Stimulated activated CD4-positive, alpha-beta T cell treated with anti-CD3 and anti-CD28 coated beads, Interleukin-2, amount 100 ng/mL, for 48 hours (primary cell): Measurements from ENCODE around the gene CENPVL3.
"Not testable (repeated sequence)": the region's sequence is repeated elsewhere in the genome, so short reads cannot be mapped to it uniquely, and the experiment has no call there.

Experiments used
- DNase-seq, 2 donors: peaks; one replicate each; pipeline ENCODE4 v3.0.0-alpha.2; 2020

The CENPVL3 gene

GRCh38 chrX:51618241-51619155 lies at the start of gene CENPVL3:
CENPVL3 (minus strand) TSS chrX:51618912; CDS start chrX:51618873, 39 bp downstream.
- DNase-seq = not testable (repeated sequence)

GRCh38 chrX:51665981-51666380 lies 47.3 kb upstream of the CENPVL3 start:
- no peak for DNase-seq

- no peak for DNase-seq
Observed at GRCh38 chrX:51643377-51643776, 24.7 kb upstream of the CENPVL3 start.

GRCh38 chrX:51641421-51642021 lies 22.8 kb upstream of the CENPVL3 start:
- DNase-seq = peak in 1 of 2 donors; percentile 5

GRCh38 chrX:51636511-51636910 lies 17.8 kb upstream of the CENPVL3 start:
- not testable (repeated sequence) for DNase-seq

GRCh38 chrX:51614353-51615012 lies 4.2 kb downstream of the CENPVL3 start:
- no peak for DNase-seq

GRCh38 chrX:51608766-51609165 lies 9.9 kb downstream of the CENPVL3 start:
- no peak for DNase-seq

GRCh38 chrX:51608126-51608525 lies 10.6 kb downstream of the CENPVL3 start:
- DNase-seq = no peak

- DNase-seq = no peak
Observed at GRCh38 chrX:51606446-51606845, 12.3 kb downstream of the CENPVL3 start.

GRCh38 chrX:51598899-51599298 lies 19.8 kb downstream of the CENPVL3 start:
- no peak for DNase-seq

GRCh38 chrX:51571874-51572273 lies 46.8 kb downstream of the CENPVL3 start:
- no peak for DNase-seq

GRCh38 chrX:51569561-51569960 lies 49.2 kb downstream of the CENPVL3 start:
- no peak for DNase-seq

GRCh38 chrX:51568586-51568985 lies 50.1 kb downstream of the CENPVL3 start:
- DNase-seq = no peak
